HG03103 (cell line): Measurements from ENCODE around the gene ANKRD30A.
"Not testable (repeated sequence)": the region's sequence is repeated elsewhere in the genome, so short reads cannot be mapped to it uniquely, and the experiment has no call there.

Experiments
- ATAC-seq: cut with Tn5 transposase; IDR thresholded peaks from one replicate; pipeline ENCODE4 v1.9.1; 2021; ENCODE audit warnings: low read depth; ENCODE audit not compliant: unreplicated experiment

The ANKRD30A gene

DNA sequence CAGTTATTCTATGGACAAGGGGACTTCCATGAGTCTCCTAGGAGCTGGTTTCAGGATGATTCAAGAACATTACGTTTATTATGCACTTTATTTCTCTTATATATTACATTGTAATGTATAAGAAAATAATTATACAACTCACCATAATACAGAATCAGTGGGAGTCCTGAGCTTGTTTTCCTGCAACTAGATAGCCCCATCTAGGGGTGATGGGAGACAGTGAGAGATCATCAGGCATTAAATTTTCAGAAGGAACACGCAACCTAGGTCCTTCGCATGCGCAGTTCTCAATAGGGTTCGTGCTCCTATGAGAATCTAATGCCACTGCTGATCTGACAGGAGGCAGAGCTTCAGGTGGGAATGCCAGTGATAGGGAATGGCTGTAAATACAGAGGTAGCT is 137.9 kb downstream of the ANKRD30A start:
- no peak for ATAC-seq

DNA sequence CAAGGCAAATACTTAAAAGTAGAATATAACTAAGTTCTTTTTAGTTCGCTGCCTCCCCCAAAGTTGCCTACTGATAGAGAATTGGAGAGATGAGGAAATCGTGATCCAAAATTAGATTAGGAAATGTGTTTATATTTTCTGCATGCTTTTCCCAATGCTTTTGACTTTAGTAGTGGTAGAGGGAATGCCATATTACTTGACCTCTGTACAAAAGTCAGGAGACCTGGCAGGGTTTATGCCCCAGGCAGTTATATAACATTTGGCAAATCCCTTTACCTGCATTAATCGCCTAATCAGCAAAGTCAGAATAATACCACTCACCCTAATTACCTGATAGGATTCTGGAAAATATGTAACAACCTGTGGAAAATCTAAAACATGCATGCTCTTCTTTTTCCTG is 142.9 kb downstream of the ANKRD30A start:
- ATAC-seq = no peak

DNA sequence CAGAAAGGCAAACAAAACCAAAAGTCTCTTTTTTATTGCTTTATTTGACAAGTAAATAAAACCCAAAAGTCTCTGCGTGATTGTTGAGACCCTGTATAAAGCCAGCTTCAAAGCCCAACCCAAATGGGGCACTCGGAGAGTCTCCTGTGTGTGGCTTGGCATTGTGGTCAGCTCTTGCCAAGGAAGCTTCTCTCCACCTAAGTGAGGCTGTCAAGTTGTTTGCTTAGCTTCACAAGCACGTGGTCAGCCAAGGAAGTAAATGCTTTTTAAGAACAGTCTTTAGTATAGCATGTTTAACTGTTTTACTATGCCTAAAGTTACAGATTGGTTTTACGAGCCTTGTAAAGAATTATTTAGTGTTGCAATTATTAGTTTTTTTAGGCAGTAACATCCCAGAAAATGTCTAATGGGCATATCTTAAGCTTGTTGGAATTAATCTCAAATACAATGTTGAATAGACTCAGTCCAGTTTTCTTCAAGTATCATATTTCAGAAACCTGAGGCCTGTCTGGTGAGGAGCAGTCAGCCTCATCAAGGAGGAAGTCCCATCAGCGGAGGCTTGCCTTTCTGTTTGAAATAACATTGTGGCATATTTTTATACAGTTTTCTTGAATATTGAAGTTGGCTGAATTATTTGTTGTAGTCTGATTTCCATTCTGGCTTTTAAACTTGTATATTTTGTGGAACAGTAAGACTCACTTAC is 144.3 kb downstream of the ANKRD30A start:
- ATAC-seq = no peak

DNA sequence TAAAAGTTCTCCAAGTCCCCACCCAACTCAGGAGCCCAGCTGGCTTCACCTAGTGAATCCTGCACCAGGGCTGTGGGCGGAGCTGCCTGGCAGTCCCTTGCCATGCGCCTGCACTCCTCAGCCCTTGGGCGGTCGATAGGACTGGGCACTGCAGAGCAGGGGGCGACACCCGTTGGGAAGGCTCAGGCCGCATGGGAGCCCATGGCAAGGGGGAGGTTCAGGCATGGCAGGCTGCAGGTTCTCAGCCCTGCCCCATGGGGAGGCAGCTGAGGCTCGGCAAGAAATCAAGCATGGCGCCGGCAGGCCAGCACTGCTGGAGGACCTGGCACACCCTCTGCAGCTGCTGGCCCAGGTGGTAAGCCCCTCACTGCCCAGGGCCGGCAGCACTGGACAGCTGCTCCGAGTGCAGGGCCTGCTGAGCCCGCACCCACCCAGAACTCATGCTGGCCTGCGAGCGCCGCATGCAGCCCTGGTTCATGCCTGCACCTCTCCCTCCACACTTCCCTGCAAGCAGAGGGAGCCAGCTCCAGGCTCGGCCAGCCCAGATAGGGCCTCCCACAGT is 149.9 kb downstream of the ANKRD30A start:
- ATAC-seq = no peak

DNA sequence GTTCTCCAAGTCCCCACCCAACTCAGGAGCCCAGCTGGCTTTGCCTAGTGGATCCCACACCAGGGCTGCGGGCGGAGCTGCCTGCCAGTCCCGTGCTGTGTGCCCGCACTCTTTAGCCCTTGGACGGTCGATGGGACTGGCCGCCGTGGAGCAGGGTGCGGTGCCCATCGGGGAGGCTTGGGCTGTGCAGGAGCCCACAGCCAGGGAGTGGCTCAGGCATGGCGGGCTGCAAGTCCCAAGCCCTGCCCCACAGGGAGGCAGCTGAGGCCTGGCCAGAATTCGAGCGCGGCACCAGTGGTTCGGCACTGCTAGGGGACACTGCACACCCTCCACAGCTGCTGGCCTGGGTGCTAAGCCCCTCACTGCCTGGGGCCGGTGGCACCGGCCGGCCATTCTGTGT is 159.7 kb downstream of the ANKRD30A start:
- ATAC-seq = no peak

DNA sequence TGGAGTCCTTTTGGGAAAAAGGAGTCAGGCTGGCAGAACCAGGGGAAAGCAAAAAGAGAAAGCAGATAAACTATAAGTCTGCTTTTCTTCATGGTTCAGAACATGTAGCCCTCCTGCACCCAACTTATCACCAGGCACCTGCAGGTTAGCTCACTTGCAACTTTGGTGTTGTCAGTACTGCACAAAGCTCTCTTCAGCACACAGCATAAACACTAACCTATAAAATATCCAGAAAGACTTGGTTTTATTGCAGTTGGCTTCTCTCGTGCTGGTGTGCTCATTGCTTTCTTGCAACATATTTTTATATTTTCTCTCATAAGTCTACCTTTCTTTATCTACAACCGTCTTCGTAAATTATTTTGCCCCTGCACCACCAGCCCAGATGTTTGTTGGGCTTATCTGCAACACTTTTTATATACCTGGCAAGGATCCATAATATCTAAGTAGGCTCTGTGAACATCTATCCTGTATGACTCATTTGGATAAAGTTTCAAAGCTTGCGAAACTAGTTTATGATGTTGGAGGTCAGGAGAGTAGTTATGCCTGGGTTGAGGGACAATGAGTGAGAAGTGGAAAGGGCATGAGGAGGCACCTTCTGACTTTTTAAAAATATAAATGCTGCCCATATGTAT is 164.6 kb downstream of the ANKRD30A start:
- no peak for ATAC-seq

DNA sequence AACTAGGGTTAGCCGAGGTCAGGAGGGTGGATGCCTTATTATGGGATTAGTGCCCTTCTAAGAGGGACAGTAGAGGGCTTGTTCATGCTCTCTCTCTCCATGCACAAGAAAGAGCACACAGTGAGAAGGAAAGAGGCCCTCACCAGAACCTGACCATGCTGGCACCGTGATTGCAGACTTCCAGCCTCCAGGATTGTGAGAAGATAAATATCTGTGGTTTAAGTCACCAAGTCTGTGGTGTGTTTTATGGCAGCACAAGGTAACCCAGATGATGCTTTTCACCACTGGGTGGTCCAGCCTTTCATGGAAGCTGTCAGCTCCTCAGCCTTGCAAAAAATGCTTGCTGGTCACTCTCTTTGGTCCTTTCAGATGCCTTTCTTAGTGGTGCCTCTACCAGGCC is 175.9 kb downstream of the ANKRD30A start:
- ATAC-seq = no peak

DNA sequence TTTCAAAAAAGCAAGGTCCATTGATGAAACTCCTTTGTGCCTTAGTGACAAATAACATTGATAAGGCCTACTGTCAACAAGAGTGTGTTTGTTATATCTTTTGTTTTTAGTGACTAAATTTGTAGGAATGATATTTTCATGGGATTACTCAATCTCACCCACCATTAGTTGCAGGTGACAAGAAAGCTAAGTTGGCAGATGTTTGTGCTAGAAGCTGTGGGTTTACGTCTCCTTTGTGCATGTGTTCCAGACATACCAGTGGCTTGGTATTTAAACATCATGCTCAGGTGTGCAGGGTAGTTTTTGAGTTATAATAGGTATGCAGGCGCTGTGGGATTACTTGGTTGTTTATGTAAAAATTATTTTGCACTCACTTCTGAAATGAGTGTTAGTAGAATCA is 178.6 kb downstream of the ANKRD30A start:
- no peak for ATAC-seq

DNA sequence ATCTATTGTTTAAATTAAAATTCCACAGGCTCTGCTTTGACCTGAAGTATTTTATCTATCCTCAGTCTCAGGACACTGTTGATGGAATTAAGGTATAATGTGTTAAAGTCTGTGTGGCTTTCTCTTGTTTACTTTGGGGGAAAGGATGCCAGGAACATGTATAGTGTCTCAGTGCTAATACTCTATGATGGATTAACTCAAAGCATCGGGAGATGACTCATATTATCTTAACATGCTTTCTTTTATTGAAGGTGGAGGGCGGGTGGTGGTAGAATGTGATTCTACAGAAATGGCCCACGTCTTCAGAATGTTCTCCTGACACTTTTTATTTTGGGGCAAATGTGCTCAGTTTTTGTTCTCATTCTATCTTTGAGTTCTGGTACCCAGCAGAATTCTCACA is 189.0 kb downstream of the ANKRD30A start:
- no peak for ATAC-seq

DNA sequence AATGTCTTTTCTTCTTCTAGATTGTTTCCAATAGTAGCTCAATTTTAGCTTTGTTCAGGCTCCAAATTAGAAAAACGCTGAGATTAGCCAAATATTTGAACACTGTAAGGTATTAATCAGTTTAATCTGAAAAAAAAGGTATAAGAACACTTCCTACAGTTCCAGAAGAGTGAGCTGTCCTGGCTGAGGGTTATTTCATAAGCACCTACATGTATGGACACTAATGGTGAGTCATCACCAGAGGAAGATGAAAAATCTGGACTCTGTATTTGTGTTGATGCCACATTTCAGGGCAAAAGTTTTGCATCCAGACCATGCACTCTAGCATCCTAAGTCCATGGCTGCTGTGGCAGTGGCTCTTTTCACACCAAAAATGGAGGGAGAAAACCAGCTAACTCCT is 189.5 kb downstream of the ANKRD30A start:
- ATAC-seq = no peak

DNA sequence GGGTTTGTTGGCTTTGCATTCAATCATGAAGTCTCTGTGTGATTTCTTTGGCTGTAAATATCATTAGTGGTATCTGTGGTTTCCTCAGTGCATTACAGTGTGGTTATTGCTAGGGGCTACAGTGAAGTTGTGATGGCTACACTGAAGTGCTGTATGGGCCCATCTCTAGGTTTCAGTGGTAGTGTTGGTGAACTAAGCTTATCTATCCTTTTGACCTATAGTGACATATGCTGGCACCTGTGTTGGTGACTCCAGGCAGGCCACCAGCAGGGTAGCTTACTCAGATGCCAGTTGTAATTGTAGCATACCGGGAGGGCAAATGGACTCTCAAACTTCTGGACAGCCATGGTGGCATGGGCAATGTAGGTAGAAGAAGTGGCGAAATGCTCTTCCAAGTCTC is 219.0 kb downstream of the ANKRD30A start:
- ATAC-seq = no peak

DNA sequence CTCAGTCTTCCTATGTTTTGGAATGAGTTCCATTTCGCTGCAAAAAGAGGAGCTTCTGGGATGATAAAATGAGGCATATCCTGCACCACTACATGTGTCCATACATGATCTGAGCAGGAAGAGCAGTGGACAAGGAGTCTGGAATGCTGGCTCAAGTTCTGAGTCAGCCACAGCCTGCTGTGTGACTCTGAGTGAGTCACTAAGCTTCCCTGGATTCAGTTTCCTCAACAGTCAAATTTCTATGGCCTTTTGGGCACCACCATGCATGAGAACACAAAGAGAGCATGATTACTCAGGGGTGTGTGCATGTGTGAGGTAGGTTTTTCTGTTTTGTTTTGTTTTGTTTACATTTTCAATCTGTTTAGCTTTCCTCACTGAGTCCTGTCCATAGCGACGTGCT is 254.6 kb downstream of the ANKRD30A start:
- no peak for ATAC-seq

DNA sequence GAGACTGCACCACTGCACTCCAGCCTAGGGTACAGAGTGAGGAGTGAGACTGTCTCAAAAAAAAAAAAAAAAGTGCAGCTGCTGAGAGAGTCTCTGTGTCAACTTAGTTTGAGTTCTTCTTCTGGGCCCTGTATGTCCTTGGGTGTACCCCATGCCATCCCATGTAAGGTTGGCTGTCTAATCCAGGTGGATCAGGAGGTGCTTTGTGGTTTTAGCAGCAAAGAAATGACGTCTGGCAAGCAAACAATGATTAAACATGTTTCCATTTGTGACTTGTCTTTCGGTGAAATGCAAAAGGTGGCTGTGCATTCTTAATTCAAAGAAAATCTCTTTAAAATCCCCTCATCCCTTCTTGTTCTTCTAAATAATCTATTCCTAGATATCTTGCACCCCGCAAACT is 255.9 kb downstream of the ANKRD30A start:
- ATAC-seq = no peak

DNA sequence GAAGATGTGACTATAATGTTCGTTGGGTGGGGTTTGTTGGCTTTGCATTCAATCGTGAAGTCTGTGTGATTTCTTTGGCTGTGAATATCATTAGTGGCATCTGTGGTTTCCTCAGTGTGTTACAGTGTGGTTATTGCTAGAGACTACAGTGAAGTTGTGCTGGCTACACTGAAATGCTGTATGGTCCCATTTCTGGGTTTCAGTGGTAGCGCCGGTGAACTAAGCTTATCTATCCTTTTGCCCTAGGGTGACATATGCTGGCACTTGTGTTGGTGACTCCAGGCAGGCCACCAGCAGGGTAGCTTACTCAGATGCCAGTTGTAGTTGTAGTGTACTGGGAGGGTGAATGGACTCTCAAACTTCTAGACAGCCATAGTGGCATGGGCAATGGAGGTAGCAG is 259.5 kb downstream of the ANKRD30A start:
- no peak for ATAC-seq

DNA sequence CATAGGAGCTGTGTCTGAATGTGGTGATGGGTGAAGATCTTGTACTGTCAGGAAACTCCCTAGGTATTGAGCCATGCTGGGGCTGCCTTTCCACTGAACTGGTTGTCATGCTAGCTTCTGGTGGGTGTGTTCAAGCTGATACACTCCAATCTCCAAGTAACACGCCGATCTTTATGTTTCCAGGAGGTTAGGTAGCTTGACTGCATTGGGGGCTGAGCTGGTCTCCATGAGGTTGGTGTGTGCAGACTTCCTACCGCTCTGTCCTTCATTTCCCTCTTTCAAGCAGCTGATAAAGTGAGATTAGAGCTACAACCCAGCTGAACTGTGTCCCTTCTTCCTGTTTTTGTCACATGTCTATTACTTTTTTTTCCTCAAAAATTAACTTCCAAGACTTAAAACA is 265.5 kb downstream of the ANKRD30A start:
- no peak for ATAC-seq

DNA sequence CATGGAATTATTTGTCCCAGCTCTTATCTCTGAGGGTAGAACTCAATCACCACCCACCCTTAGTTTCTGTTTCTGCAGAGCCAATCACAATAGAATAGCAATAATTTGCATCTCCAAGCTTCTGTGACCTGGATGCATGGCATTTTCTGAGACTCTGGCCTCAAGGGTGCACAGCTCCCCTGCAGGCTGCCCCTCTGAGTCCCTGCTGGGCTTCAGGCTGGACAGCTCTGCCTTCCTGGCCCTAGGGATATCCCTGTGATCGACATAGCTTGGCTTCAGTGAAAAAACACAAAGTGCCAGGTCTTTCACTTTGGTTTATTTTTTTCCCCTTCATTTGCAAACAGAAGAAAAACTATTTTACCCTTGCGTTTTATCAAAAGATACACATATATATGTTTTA is 275.4 kb downstream of the ANKRD30A start:
- ATAC-seq = not testable (repeated sequence)

DNA sequence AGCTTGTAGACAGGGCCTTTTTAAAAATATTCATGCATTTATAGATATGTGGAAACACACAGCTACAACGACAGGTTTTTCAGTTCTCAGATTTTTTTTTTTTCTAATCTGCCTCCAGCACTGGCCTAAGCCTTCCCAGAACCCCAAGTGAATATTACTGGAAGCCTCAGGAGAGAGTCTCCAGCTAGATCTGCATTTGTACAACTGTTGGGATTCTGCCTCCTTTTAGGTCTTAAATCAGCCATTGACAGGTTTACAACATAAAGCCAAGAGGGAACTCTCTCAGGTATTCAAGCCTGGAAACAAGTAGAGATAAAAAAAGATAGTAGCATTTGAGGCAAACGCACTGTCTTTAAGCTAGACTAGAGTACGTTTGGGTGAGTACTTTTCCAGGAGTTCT is 275.8 kb downstream of the ANKRD30A start:
- no peak for ATAC-seq

DNA sequence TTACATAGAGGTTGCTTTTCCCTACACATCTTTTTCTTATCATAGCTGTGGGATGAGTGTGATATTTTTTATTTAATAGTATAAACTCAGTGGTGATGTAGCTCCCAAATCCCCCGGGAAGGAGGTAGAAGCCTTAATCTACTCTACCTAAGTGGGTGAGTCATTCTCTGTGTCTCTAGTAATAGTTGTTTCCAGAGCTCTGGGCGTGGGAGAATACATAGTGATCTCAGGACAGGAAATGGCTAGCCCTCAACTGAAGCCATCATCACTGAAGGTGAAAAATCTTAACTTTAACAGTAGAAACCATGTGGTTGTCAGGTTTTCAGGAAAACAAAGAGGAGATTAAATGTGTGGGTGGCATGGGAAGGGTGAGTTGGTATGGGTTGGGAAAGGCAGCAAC is 278.4 kb downstream of the ANKRD30A start:
- ATAC-seq = no peak
